Stimulated activated memory B cell treated with anti-CD40 and anti-IgM and Interleukin-4, amounts not matched to agents 10 μg/mL and 1 μg/mL and 100 μg/mL, for 72 hours (primary cell): Measurements from ENCODE around the gene UBTF.

Experiments used
- ATAC-seq: fragments of 150-1000 bp; cut with Tn5 transposase; 2 replicates; pipeline ENCODE4 v1.10.0; 2021
- H3K27ac Mint-ChIP-seq: one replicate; pipeline ENCODE4 v1.8.0; 2022; ENCODE audit warnings: mild to moderate bottlenecking, mixed read lengths
- H3K27me3 Mint-ChIP-seq: one replicate; pipeline ENCODE4 v1.8.0; 2022; ENCODE audit warnings: mixed read lengths
- H3K36me3 Mint-ChIP-seq: one replicate; pipeline ENCODE4 v1.8.0; 2022; ENCODE audit warnings: mixed read lengths
- H3K4me1 Mint-ChIP-seq: one replicate; pipeline ENCODE4 v1.8.0; 2022; ENCODE audit warnings: mixed read lengths
- H3K4me3 Mint-ChIP-seq: one replicate; pipeline ENCODE4 v1.8.0; 2022; ENCODE audit warnings: mild to moderate bottlenecking, moderate library complexity, mixed read lengths
- H3K9me3 Mint-ChIP-seq: one replicate; pipeline ENCODE4 v1.8.0; 2022; ENCODE audit warnings: mixed read lengths

UBTF gene

DNA sequence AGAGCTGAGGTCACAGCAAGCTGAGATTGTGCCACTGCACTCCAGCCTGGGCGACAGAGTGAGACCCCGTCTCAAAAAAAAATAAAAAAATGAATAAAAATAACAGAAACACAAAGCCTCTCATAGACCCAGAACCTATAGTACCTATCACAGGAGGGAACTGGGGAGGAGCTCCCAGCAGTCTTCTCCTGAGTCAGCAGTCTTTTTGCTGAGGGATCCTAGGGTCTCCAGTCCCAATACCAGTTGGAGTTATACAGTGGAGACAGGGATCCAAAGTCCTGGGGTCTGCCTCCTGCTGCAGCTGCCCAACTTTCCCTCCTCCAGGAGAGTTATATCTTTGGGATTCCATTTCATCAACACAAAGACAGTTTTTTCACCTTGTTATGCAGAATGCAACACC lies 36.5 kb downstream of the UBTF start:
- H3K27ac Mint-ChIP-seq: no peak overlapping the region
- no peak for ATAC-seq
- peaks cover 16% of the 10 kb centered on the region for H3K36me3 Mint-ChIP-seq

DNA sequence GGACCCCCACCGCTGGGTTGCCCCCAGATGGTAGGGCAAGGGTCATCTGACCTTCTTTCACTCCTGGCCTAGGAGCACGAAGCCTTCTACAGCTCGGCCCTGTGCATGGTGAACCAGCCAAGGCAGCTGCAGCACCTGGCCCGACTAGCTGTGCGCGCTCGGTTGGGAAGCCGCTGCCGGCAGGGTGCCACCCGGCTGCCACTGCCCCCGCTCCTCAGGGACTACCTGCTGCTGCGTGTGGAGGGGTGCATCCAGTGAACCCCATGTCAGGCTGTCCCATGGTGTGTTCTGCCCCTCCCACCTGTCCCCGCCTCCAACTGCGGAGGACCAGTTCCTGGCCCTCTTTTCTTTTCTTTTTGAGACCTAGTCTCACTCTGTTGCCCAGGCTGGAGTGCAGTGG lies 41.3 kb downstream of the UBTF start:
- Mint-ChIP-seq H3K27ac (no peak overlapping the region), H3K4me3 (no peak overlapping the region), H3K9me3 (no peaks in the 10 kb centered on the region), H3K27me3 (no peaks in the 10 kb centered on the region), H3K36me3 (peaks cover 29% of the 10 kb centered on the region), H3K4me1 (peaks cover 13% of the 10 kb centered on the region)
- no peak for ATAC-seq

More for the DNA sequence above, 36.5 kb downstream of the UBTF start:
- Mint-ChIP-seq H3K4me1 (peaks cover 40% of the 10 kb centered on the region), H3K27me3 (no peaks in the 10 kb centered on the region), H3K9me3 (no peaks in the 10 kb centered on the region), H3K4me3 (no peak overlapping the region)

DNA sequence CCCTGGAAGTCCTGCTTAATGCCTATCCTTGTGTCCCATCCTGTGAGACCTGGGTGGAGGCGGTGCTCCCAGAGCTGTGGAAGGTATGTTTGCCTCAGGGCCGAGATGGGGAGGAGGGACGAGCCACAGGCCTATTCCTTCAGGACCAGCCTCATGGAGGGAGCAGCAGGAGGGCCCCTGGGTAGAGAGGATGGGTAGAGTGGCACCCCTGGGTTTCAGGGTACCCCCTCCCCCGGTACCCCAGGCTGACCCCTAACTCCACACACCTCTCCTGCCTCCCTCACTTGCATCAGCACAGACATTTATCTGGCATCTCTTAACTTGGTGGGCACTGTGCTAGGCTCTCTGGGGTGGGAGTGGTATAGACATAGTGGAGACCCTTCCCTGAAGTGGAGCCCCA lies 41.8 kb downstream of the UBTF start:
- no peaks in the 10 kb centered on the region for H3K9me3 Mint-ChIP-seq
- peaks cover 13% of the 10 kb centered on the region for H3K4me1 Mint-ChIP-seq
- ATAC-seq: no peak
- H3K36me3 Mint-ChIP-seq: peaks cover 29% of the 10 kb centered on the region
- H3K27ac Mint-ChIP-seq: no peak overlapping the region
- no peak overlapping the region for H3K4me3 Mint-ChIP-seq
- H3K27me3 Mint-ChIP-seq: no peaks in the 10 kb centered on the region

DNA sequence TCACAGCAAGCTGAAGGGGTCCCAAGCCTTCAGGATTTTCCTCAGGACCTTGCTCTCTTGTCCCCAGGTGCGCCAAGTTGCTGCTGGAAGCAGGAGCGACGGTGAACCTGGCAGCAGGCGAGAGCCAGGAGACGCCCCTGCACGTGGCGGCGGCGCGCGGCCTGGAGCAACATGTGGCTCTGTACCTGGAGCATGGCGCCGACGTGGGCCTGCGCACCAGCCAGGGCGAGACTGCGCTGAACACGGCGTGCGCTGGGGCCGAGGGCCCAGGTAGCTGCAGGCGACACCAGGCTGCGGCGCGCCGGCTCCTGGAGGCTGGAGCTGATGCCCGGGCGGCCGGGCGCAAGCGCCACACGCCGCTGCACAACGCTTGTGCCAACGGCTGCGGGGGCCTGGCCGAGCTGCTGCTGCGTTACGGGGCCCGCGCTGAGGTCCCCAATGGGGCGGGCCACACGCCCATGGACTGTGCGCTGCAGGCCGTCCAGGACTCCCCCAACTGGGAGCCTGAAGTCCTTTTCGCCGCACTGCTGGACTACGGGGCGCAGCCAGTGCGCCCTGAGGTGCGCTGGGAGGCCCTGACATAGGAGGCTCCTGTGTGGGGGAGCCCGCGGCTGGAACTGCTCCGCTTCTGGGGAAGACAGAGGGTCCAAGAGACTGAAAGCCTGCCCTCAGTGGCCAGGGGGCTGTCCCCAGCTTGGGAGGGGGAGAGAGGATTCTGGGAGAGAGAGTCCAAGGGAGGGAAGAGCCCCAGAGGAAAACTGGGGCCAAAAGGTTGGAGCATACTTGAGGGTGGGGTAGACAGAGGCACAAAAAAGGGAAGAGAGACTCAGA lies 42.6 kb downstream of the UBTF start:
- no peak for ATAC-seq
- peaks cover 26% of the 10 kb centered on the region for H3K36me3 Mint-ChIP-seq
- H3K4me1 Mint-ChIP-seq: peaks cover 9% of the 10 kb centered on the region
- no peaks in the 10 kb centered on the region for H3K27me3 Mint-ChIP-seq
- H3K9me3 Mint-ChIP-seq: no peaks in the 10 kb centered on the region
- H3K27ac Mint-ChIP-seq: no peak overlapping the region
- H3K4me3 Mint-ChIP-seq: no peak overlapping the region

DNA sequence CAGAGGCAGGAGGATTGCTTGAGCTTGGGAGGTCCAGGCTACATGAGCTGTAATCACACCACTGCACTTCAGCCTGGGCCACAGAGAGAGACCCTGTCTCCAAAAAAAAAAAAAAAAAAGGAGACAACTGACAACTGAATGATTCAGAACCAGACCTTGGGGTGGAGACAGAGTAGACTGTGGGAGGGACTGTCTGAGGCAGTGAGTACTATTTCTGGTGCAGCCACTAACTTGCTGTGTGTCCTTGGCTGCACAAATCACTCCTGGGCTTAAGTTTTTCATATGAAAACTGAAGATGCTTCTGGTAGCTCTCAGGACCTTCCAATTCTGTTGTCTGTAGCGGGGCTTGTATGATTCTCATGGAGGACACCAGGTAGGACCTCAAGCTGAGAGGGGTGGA lies 43.2 kb downstream of the UBTF start:
- H3K4me1 Mint-ChIP-seq: peaks cover 6% of the 10 kb centered on the region
- H3K4me3 Mint-ChIP-seq: no peak overlapping the region
- no peak for ATAC-seq
- peaks cover 22% of the 10 kb centered on the region for H3K36me3 Mint-ChIP-seq
- no peak overlapping the region for H3K27ac Mint-ChIP-seq
- no peaks in the 10 kb centered on the region for H3K9me3 Mint-ChIP-seq
- no peaks in the 10 kb centered on the region for H3K27me3 Mint-ChIP-seq

DNA sequence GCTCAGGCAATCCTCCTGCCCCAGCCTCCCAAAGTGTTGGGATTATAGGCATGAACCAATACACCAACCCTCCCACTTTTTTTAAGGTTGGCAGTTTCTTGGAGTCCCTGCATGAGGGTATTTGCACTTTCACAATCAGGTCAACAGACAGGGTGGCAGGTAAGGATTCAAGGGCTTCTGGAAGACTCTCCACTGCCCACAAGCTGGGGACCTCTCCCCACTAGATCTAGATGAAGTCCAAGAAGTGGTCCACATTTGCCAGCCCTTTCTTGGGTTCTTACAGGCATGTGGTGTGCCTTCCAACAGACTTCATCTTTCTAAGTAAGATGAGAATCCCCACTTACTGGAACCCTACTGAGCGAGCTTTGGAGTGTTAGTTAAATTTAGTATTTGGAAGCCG lies 45.0 kb downstream of the UBTF start:
- no peak for ATAC-seq
- Mint-ChIP-seq H3K27ac (no peak overlapping the region), H3K27me3 (no peaks in the 10 kb centered on the region), H3K4me1 (peaks cover 17% of the 10 kb centered on the region), H3K36me3 (peaks cover 22% of the 10 kb centered on the region), H3K9me3 (no peaks in the 10 kb centered on the region), H3K4me3 (no peak overlapping the region)

DNA sequence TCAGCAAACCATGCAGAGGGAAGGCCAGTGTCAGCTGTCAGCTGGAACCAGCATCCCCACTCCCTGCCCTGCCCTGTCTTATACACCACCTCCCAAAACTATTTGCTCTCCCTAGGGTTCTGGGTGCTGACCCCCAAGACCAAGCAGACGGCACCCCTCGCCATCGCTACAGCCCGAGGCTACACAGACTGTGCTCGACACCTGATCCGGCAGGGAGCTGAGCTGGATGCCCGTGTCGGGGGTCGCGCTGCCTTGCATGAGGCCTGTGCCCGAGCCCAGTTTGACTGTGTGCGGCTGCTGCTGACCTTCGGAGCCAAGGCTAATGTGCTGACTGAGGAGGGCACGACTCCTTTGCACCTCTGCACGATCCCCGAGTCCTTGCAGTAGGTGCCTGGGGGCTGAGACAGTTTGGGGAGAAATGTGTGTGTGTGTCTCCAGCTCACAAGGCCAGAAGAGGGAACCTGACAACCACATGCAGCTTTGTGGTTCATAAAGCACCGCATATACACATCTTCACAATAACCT lies 47.5 kb downstream of the UBTF start:
- Mint-ChIP-seq H3K27me3 (no peaks in the 10 kb centered on the region), H3K27ac (no peak overlapping the region), H3K4me3 (no peak overlapping the region), H3K9me3 (no peaks in the 10 kb centered on the region), H3K4me1 (peaks cover 21% of the 10 kb centered on the region), H3K36me3 (peaks cover 6% of the 10 kb centered on the region)
- no peak for ATAC-seq

DNA sequence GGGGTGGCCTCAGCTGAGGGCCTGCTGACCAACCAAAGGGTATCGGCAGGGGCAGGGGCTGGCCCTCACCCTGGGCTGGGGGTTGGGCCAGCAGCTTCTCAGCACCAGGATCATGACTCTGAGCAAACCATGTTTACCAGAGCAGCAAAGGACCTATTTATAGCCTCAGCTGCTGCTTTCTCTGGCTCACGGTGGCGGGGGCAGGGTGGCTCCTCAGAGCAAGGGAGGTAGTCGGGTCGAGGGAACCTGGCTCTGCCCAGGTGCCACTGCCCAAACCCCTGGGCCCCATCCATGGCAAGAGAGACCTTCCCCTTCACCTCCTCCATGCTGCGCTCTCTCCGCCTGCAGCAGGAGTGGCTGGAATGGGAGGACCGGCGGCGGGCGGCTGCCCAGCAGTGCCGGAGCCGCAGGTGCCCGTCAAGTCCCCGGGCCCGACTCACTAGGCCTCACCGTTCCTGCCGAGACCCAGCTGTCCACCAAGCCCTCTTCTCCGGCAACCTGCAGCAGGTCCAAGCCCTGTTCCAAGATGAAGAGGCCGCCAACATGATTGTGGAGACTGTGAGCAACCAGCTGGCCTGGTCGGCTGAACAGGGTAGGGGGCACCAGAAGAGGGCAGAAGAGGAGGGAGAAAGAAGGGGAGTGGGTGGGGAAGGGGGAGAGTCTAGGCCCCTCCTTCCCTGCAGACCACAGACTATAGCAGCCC lies 48.8 kb downstream of the UBTF start, which contains the start of gene ASB16:
ASB16 (plus strand) TSS at position 206 of the 703 bp plus-strand sequence; CDS start at position 292, 86 bp downstream.
- no peak within 1 kb of the TSS for H3K27ac Mint-ChIP-seq
- ATAC-seq: no peak
- H3K9me3 Mint-ChIP-seq: no peaks in the 10 kb centered on the region
- H3K27me3 Mint-ChIP-seq: no peaks in the 10 kb centered on the region
- no peaks in the 10 kb centered on the region for H3K36me3 Mint-ChIP-seq
- H3K4me3 Mint-ChIP-seq: no peak within 1 kb of the TSS
- H3K4me1 Mint-ChIP-seq: peaks cover 21% of the 10 kb centered on the region

DNA sequence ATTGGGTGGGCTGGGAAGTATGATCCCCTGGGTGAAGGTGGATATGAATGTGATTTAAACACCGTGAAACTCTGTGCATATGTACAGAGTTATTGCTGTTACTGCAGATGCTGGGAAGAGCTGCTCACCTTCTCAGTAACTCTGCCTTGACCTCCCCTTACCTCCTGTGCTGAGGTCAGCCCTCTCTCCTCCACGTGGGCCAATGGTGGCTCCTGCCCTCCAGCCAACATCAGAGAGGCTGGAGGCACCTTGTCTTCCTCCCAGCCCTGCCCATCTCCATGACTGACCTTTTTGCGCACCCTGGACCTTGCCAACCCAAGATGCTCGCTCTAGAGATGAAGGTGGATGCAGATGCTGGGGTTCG lies 49.4 kb downstream of the UBTF start:
- no peaks in the 10 kb centered on the region for H3K36me3 Mint-ChIP-seq
- H3K27me3 Mint-ChIP-seq: no peaks in the 10 kb centered on the region

DNA sequence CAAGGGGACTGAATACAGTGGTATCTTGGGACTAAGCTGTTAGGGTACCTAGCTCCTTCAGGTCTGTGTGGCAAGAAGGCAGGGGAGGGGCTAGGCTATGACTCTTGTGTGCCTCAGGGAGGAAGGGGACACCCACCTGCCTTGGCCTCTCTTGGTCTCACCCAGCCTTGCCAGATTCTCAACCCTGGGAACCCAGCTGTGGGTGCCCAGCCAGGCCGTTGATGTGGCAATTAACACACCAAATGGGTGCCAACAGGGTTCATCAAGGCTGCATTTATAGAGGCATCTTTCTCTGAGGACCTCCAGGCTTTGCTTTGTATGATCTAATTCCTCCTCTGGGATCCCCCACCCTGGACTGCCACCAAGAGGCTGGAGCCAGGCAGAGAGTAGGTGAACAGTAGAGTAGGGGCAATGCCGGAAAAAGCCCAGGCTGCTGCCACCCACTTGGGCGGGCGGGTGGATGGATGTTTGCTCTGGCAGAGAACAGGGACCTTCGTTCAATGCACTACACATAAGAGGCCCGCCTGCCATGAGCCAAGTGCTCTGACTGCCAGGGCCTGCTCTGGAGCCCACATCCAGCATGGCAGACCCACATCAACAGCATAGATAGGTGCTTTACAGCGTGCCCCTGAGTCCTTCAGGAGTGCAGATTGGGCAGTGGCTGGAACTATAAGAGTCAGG lies 52.2 kb downstream of the UBTF start:
- H3K4me3 Mint-ChIP-seq: no peak overlapping the region
- H3K27ac Mint-ChIP-seq: no peak overlapping the region
- ATAC-seq: no peak
- no peaks in the 10 kb centered on the region for H3K36me3 Mint-ChIP-seq
- peaks cover 21% of the 10 kb centered on the region for H3K4me1 Mint-ChIP-seq
- H3K27me3 Mint-ChIP-seq: no peaks in the 10 kb centered on the region
- no peaks in the 10 kb centered on the region for H3K9me3 Mint-ChIP-seq

More for the DNA sequence above, 49.4 kb downstream of the UBTF start:
- no peak overlapping the region for H3K27ac Mint-ChIP-seq
- peaks cover 21% of the 10 kb centered on the region for H3K4me1 Mint-ChIP-seq
- no peaks in the 10 kb centered on the region for H3K9me3 Mint-ChIP-seq
- H3K4me3 Mint-ChIP-seq: no peak overlapping the region
- no peak for ATAC-seq

DNA sequence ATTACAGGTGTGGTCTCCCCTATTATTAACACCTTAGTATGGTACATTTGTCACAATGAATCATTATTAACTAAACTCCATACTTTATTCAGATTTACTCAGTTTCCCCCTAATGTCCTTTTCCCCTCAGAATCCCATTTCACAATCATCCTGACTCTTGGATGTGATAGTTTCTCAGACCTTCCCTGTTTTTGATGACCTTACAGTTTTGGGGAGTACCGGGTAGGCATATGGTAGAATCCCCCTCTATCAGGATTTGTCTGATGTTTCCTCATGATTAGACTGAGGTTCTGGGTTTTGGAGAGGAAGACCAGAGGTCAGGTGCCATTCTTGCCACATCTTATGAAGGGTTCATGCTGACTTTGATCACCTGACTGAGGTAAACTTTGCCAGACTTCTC lies 55.0 kb downstream of the UBTF start:
- H3K27ac Mint-ChIP-seq: no peak overlapping the region
- H3K27me3 Mint-ChIP-seq: no peaks in the 10 kb centered on the region
- no peaks in the 10 kb centered on the region for H3K9me3 Mint-ChIP-seq
- peaks cover 13% of the 10 kb centered on the region for H3K4me1 Mint-ChIP-seq
- no peaks in the 10 kb centered on the region for H3K36me3 Mint-ChIP-seq
- no peak overlapping the region for H3K4me3 Mint-ChIP-seq
- no peak for ATAC-seq

DNA sequence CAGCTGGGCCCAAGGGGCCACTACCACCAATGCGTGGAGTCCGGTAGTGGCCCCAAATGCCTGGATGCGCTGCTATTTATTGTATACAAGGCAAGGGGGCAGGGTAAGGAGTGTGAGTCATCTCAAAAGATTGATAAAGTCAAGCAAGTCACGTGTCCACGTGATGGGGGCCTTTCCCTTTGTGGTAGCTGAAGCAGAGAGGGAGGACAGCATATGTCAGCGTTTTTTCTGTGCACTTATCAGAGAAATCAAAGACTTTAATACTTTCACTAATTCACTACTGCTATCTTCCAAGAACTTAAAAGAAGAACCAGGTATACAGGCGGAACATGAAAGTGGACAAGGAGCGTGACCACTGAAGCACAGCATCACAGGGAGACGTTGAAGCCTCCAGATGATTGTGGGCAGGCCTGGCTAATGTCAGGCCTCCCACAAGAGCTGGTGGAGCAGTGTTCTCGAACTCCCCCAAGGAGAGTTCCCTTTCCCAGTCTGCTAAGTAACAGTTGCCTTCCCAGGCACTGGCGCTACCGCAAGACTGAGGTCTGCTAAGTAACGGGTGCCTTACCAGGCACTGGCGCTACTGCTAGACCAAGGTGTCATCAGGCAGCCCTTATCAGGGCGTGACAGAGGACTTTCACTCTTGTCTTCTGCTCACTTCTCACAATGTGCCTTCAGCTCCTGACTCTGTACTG lies 59.8 kb downstream of the UBTF start:
- Mint-ChIP-seq H3K4me1 (peaks cover 5% of the 10 kb centered on the region), H3K36me3 (no peaks in the 10 kb centered on the region), H3K9me3 (no peaks in the 10 kb centered on the region), H3K27ac (no peak overlapping the region), H3K27me3 (no peaks in the 10 kb centered on the region), H3K4me3 (no peak overlapping the region)
- peak; percentile 53 for ATAC-seq

DNA sequence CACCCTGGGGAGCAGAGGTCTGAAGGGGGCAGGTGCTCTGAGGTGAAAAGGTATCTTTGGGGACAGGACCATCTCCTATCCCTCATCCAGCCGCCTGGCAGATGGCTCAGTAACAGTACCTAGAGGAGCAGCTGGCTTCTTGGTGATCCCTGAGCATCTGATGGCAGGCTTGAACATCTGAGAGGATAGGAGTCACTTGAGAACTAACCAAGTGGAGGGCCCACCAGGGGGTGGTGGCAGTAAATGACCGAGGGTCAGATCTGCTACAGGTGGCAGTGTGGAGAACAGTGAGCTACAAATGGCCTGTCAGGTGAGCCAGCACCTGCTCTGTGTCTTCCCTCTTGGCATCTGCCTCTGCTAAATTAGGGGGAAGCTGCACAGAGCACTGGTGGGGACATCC lies 64.0 kb downstream of the UBTF start:
- Mint-ChIP-seq H3K4me1 (peaks cover 5% of the 10 kb centered on the region), H3K36me3 (no peaks in the 10 kb centered on the region), H3K4me3 (no peak overlapping the region), H3K27me3 (no peaks in the 10 kb centered on the region), H3K9me3 (no peaks in the 10 kb centered on the region), H3K27ac (no peak overlapping the region)
- no peak for ATAC-seq
